IMR-90 (cell line): ENCODE data around the gene ZNF236. TPM values are rescaled to one million over a fixed set of nuclear protein-coding genes. Genes with fewer than 3 reads are reported as not detected.
A peak's percentile ranks its signal among the peaks of the same experiment; 100 is the strongest.

Source experiments
- ATAC-seq: fragments of 200-7000 bp; cut with Tn5 transposase; 2 replicates; pipeline ENCODE4 v1.9.1; 2020; ENCODE audit warnings: low read depth, mild to moderate bottlenecking, moderate library complexity
- BruUV-seq: library from RNA; stranded (reverse); fragments of 400-500 nt; replicated peaks from 2 replicates; lab custom pipeline; 2021; lab: Mats Ljungman, UMichigan
- CTCF ChIA-PET: fragments of 300-600 bp; formaldehyde crosslinking; extraction: SDS; loops from one replicate; lab custom pipeline; 2021; ENCODE audit warnings: antibody characterized with exemption; lab: Yijun Ruan, JAX
- POLR2A ChIA-PET: fragments of 300-600 bp; sonication (Branson Sonifier 250); formaldehyde crosslinking; loops from one replicate; lab custom pipeline; 2022; ENCODE audit warnings: antibody characterized with exemption; ENCODE audit not compliant: unreplicated experiment; lab: Charles Lee
- DNase-seq: peaks from one replicate; pipeline ENCODE4 v3.0.0; 2013
- H2AFZ ChIP-seq: replicated peaks from 2 replicates; pipeline ENCODE3; 2013; ENCODE audit warnings: low read length, mild to moderate bottlenecking; ENCODE audit not compliant: poor library complexity
- H2AK5ac ChIP-seq: 2 replicates; pipeline ENCODE4 v1.6.1; 2013; ENCODE audit warnings: low read depth, low read length, inconsistent platforms
- H2AK9ac ChIP-seq: replicated peaks from 2 replicates; pipeline ENCODE3; 2013; ENCODE audit warnings: mild to moderate bottlenecking, low read depth, low read length, moderate library complexity; ENCODE audit not compliant: poor library complexity
- H2BK120ac ChIP-seq: 2 replicates; pipeline ENCODE4 v1.6.1; 2013; ENCODE audit warnings: low read depth, low read length, inconsistent platforms
- H2BK15ac ChIP-seq: 3 replicates; pipeline ENCODE4 v1.6.1; 2013; ENCODE audit warnings: low read depth, low read length, inconsistent platforms
- H2BK20ac ChIP-seq: 2 replicates; pipeline ENCODE4 v1.6.1; 2013; ENCODE audit warnings: low read depth, mild to moderate bottlenecking, inconsistent platforms, low read length, moderate library complexity
- H2BK5ac ChIP-seq: 2 replicates; pipeline ENCODE4 v1.6.1; 2013; ENCODE audit warnings: mild to moderate bottlenecking, low read depth, low read length, inconsistent platforms; ENCODE audit not compliant: poor library complexity, severe bottlenecking
- H3K14ac ChIP-seq: replicated peaks from 2 replicates; pipeline ENCODE4 v1.6.1; 2013; ENCODE audit warnings: low read depth, low read length, inconsistent platforms
- H3K18ac ChIP-seq: 2 replicates; pipeline ENCODE4 v1.6.1; 2013; ENCODE audit warnings: low read depth, low read length, control low read depth
- H3K23ac ChIP-seq: 2 replicates; pipeline ENCODE4 v1.6.1; 2013; ENCODE audit warnings: low read depth, low read length, inconsistent platforms
- H3K27ac ChIP-seq: 2 replicates; pipeline ENCODE4 v1.5.1; 2013; ENCODE audit warnings: mild to moderate bottlenecking, control low read depth, low read length; ENCODE audit not compliant: insufficient read depth
- H3K27me3 ChIP-seq: 2 replicates; pipeline ENCODE4 v1.6.1; 2013; ENCODE audit warnings: low read length; ENCODE audit not compliant: control insufficient read depth, insufficient read depth
- H3K36me3 ChIP-seq: 2 replicates; pipeline ENCODE4 v1.6.1; 2013; ENCODE audit warnings: low read length, mixed read lengths; ENCODE audit not compliant: control insufficient read depth, insufficient read depth
- H3K4ac ChIP-seq: 2 replicates; pipeline ENCODE4 v1.6.1; 2013; ENCODE audit warnings: low read depth, low read length, inconsistent platforms
- H3K4me1 ChIP-seq: 2 replicates; pipeline ENCODE4 v1.6.1; 2013; ENCODE audit warnings: low read length, mixed read lengths; ENCODE audit not compliant: control insufficient read depth, insufficient read depth
- H3K4me2 ChIP-seq: 2 replicates; pipeline ENCODE4 v1.6.1; 2013; ENCODE audit warnings: low read depth, mild to moderate bottlenecking, control low read depth, low read length, moderate library complexity
- H3K4me3 ChIP-seq: 2 replicates; pipeline ENCODE4 v1.5.1; 2013; ENCODE audit warnings: low read depth, mild to moderate bottlenecking, control low read depth, low read length, moderate library complexity; ENCODE audit not compliant: insufficient read depth
- H3K56ac ChIP-seq: 2 replicates; pipeline ENCODE4 v1.6.1; 2013; ENCODE audit warnings: low read length, inconsistent platforms; ENCODE audit not compliant: insufficient read depth; ENCODE audit errors: extremely low read depth
- H3K79me1 ChIP-seq, 2 experiments: 2 replicates each; pipeline ENCODE4 v1.6.1; 2013; ENCODE audit warnings: low read length in 2 of 2, inconsistent platforms in 1 of 2, low read depth in 1 of 2
- H3K9ac ChIP-seq: 2 replicates; pipeline ENCODE4 v1.6.1; 2013; ENCODE audit warnings: low read depth, low read length, control low read depth
- H3K9me1 ChIP-seq: 2 replicates; pipeline ENCODE4 v1.6.1; 2013; ENCODE audit warnings: low read length, inconsistent platforms; ENCODE audit not compliant: insufficient read depth
- H3K9me3 ChIP-seq: 2 replicates; pipeline ENCODE4 v1.6.1; 2013; ENCODE audit warnings: low read length; ENCODE audit not compliant: control insufficient read depth, insufficient read depth
- H4K20me1 ChIP-seq: 2 replicates; pipeline ENCODE4 v1.6.1; 2013; ENCODE audit warnings: low read length, inconsistent platforms; ENCODE audit not compliant: insufficient read depth
- H4K5ac ChIP-seq: 2 replicates; pipeline ENCODE4 v1.6.1; 2013; ENCODE audit warnings: mild to moderate bottlenecking, low read depth, low read length, control low read depth
- H4K8ac ChIP-seq, 2 experiments: 2 replicates each; pipeline ENCODE4 v1.6.1; 2013; ENCODE audit warnings: low read depth in 2 of 2, low read length in 2 of 2, control low read depth in 1 of 2, inconsistent platforms in 1 of 2
- H4K91ac ChIP-seq: 2 replicates; pipeline ENCODE4 v1.6.1; 2013; ENCODE audit warnings: low read depth, low read length, inconsistent platforms; ENCODE audit not compliant: insufficient read depth
- BHLHE40 ChIP-seq: fragments of 150-350 bp; IDR thresholded peaks from 2 replicates; pipeline ENCODE4 v1.6.1; 2016; ENCODE audit warnings: mild to moderate bottlenecking, low read depth, low read length
- CEBPB ChIP-seq: IDR thresholded peaks from 2 replicates; pipeline ENCODE4 v1.6.1; 2012; ENCODE audit warnings: low read depth, low read length, improper control_type of control experiment
- CHD1 ChIP-seq: IDR thresholded peaks from 2 replicates; pipeline ENCODE4 v1.6.1; 2012; ENCODE audit warnings: low read depth, low read length, improper control_type of control experiment
- FOS ChIP-seq: fragments of 150-350 bp; IDR thresholded peaks from 2 replicates; pipeline ENCODE4 v1.6.1; 2016; ENCODE audit warnings: low read depth, low read length
- WGBS, 2 experiments: methylation state at CpG; one replicate each; pipeline versions ENCODE4 v1.1.5 to v1.1.7; 2013; ENCODE audit warnings: missing lambda C conversion rate in 2 of 2; ENCODE audit not compliant: insufficient read length in 1 of 2; ENCODE audit errors: extremely low coverage in 2 of 2; 5-methylcytosine and 5-hydroxymethylcytosine counted together
- dilution Hi-C: fragments of 300-500 bp; cut with HindIII; formaldehyde crosslinking; loops from one replicate; pipeline ENCODE4 v1.14.3; 2018; ENCODE audit warnings: low sequenced_read_pairs; ENCODE audit not compliant: unreplicated experiment
- in situ Hi-C: fragments of 300-500 bp; cut with MboI; formaldehyde crosslinking; loops from 3 replicates; pipeline ENCODE4 v1.14.3; 2019; ENCODE audit warnings: low sequenced_read_pairs, inconsistent platforms, mixed read lengths
- intact Hi-C: fragments of 100-400 bp; cut with micrococcal nuclease; formaldehyde crosslinking; loops from 2 replicates; pipeline ENCODE4 v1.10.0; 2022
- polyA plus RNA-seq, 3 experiments: library from polyadenylated mRNA; depleted of rRNA; stranded (reverse); fragments of >200 nt; gene quantifications; 2 replicates each; pipeline ENCODE4 v1.2.3, GENCODE V29; 2012; ENCODE audit warnings: low replicate concordance in 1 of 3
- total RNA-seq: library from RNA; depleted of rRNA; stranded (reverse); fragments of >200 nt; gene quantifications from 2 replicates; pipeline ENCODE4 v1.2.3, GENCODE V29; 2012

Gene ZNF236
- total and polyA plus RNA-seq, 2 of the 4 experiments (the other 2 are of a cell fraction): 3.6 to 9.7 TPM

- H2BK5ac ChIP-seq: no peak overlapping the region
- no peak overlapping the region for H3K18ac ChIP-seq
- peaks cover 13% of the 10 kb centered on the region; the same call in 1 of the 2 replicates for H3K9me1 ChIP-seq
- H3K4me1 ChIP-seq: peaks cover 7% of the 10 kb centered on the region; the same call in 1 of the 2 replicates
- TSS peak; percentile 23 for BruUV-seq
- H2BK15ac ChIP-seq: no peak overlapping the region
- H3K4ac ChIP-seq: peak overlapping the region; percentile 5; the same call in 1 of the 2 replicates
- no peak overlapping the region for H2BK120ac ChIP-seq
- ATAC-seq (no peak), DNase-seq (no peak)
- no peak overlapping the region for H3K27ac ChIP-seq
- H2AK9ac ChIP-seq: no peak overlapping the region
- H3K56ac ChIP-seq: no peak overlapping the region
- ChIA-PET POLR2A (interaction anchor here (0.6 kb wide), 1 partner anchor 989 kb away, joined by 3 read pairs; no protein-coding TSS in a partner anchor), CTCF (no interaction called here)
- H4K5ac ChIP-seq: peak overlapping the region; percentile 60; the same call in 1 of the 2 replicates
- dilution Hi-C loops: no loop called here
- peaks cover 33 to 73% of the 10 kb centered on the region in 2 experiments for H3K79me1 ChIP-seq
- H4K20me1 ChIP-seq: no peaks in the 10 kb centered on the region
- in situ Hi-C loops: loop anchor here (25.0 kb wide), 1 partner anchor 388 kb away; no protein-coding TSS in a partner anchor
- H4K8ac ChIP-seq: peak overlapping the region; percentile 72 to 100; a peak in 2 of 4 replicates
- no peak overlapping the region for H3K4me3 ChIP-seq
- H3K23ac ChIP-seq: peak overlapping the region; percentile 35; the same call in 1 of the 2 replicates
- intact Hi-C loops: no loop called here
- H3K27me3 ChIP-seq: no peaks in the 10 kb centered on the region
- no peaks in the 10 kb centered on the region for H3K9me3 ChIP-seq
- TF ChIP-seq CHD1: no peak
- no peak for TF ChIP-seq FOS
- TF ChIP-seq CEBPB: no peak
- TF ChIP-seq BHLHE40: no peak
- H3K9ac ChIP-seq: no peak overlapping the region
- no peak overlapping the region for H2BK20ac ChIP-seq
- H3K4me2 ChIP-seq: peak overlapping the region; percentile 98; the same call in 1 of the 2 replicates
- peak overlapping the region; percentile 7; the same call in 1 of the 2 replicates for H3K14ac ChIP-seq
- H2AFZ ChIP-seq: no peak overlapping the region
- 100% methylated on average over 1 of the region's 12 CpGs; no CpG with 5 or more reads in 1 of the 2 experiments for WGBS, 2 experiments
- H2AK5ac ChIP-seq: peak overlapping the region; percentile 13; the same call in 1 of the 2 replicates
- H3K36me3 ChIP-seq: peaks cover 3% of the 10 kb centered on the region; the same call in 1 of the 2 replicates
- H4K91ac ChIP-seq: 0 out of 2 replicates have a peak overlapping the region, but pooled peaks have one; percentile 15
These were observed 1.9 kb downstream of the ZNF236 start for GRCh38 chr18:76824145-76824676.
